A549 (cell line): Measurements from ENCODE around the gene KSR1. TPM values are rescaled to one million over a fixed set of nuclear protein-coding genes. Genes with fewer than 3 reads are reported as not detected.

Source experiments
- ATAC-seq, 2 experiments: fragments of 200-7000 bp in 1 of 2; fragments of >200 bp in 1 of 2; cut with Nextera tagmentation in 1 of 2; cut with Tn5 transposase in 1 of 2; 3 replicates each; pipeline versions ENCODE4 v1.8.0 to v1.9.1; 2018 to 2020; ENCODE audit warnings: mild to moderate bottlenecking in 1 of 2, moderate library complexity in 1 of 2
- CTCF ChIA-PET: fragments of 300-600 bp; sonication (Branson Sonifier 250); formaldehyde crosslinking; extraction: SDS; loops from one replicate; lab custom pipeline; 2021; ENCODE audit warnings: antibody characterized with exemption, inconsistent platforms; lab: Yijun Ruan, JAX
- POLR2A ChIA-PET: fragments of 350-600 bp; formaldehyde crosslinking; extraction: SDS; loops from one replicate; lab custom pipeline; 2021; ENCODE audit warnings: antibody characterized with exemption, inconsistent platforms; lab: Yijun Ruan, JAX
- DNase-seq, 2 experiments: peaks; one replicate each; pipeline versions ENCODE4 v3.0.0 to v3.0.0-alpha.2; 2011 to 2016; ENCODE audit warnings: low read depth in 1 of 2, low spot score in 1 of 2
- FAIRE-seq: peaks from 2 replicates; lab custom pipeline; 2011; peaks lifted over from hg19 to GRCh38; lab: Jason Lieb, UNC
- H3K27ac ChIP-seq, 2 experiments: fragments of >200 bp; sonication (Bioruptor Twin); formaldehyde crosslinking; 3 replicates each; pipeline ENCODE4 v1.5.1; 2016 to 2017
- H3K4me1 ChIP-seq: fragments of >200 bp; sonication (Bioruptor Twin); formaldehyde crosslinking; 3 replicates; pipeline ENCODE4 v1.6.1; 2016
- H3K4me2 ChIP-seq: fragments of >200 bp; sonication (Bioruptor Twin); formaldehyde crosslinking; 3 replicates; pipeline ENCODE4 v1.6.1; 2016
- H3K4me3 ChIP-seq: fragments of >200 bp; sonication (Bioruptor Twin); formaldehyde crosslinking; 3 replicates; pipeline ENCODE4 v1.5.1; 2016
- H3K9me3 ChIP-seq: fragments of >200 bp; sonication (Bioruptor Twin); formaldehyde crosslinking; 3 replicates; pipeline ENCODE4 v1.6.1; 2016
- BHLHE40 ChIP-seq: IDR thresholded peaks from 2 replicates; pipeline ENCODE4 v1.6.1; 2012; ENCODE audit warnings: low read depth, low read length, inconsistent platforms
- CHD2 ChIP-seq: fragments of 150-350 bp; IDR thresholded peaks from 2 replicates; pipeline ENCODE4 v1.6.1; 2014; ENCODE audit warnings: low read length; ENCODE audit not compliant: partially characterized antibody
- CHD4 ChIP-seq: fragments of 200-600 bp; sonication (generic); IDR thresholded peaks from 2 replicates; pipeline ENCODE4 v1.6.1; 2016; ENCODE audit warnings: antibody characterized with exemption, mild to moderate bottlenecking, borderline replicate concordance
- EHF ChIP-seq: fragments of 250-450 bp; sonication (Bioruptor Pico); IDR thresholded peaks from 2 replicates; pipeline ENCODE4 v1.5.0; 2020; ENCODE audit warnings: mild to moderate bottlenecking
- EHMT2 ChIP-seq: fragments of 200-600 bp; sonication (generic); IDR thresholded peaks from 2 replicates; pipeline ENCODE4 v1.6.1; 2016; ENCODE audit warnings: antibody characterized with exemption, low read depth, mild to moderate bottlenecking, moderate library complexity
- FOSL2 ChIP-seq, 2 experiments: fragments of 450-650 bp in 1 of 2; fragments of >200 bp in 1 of 2; sonication (Bioruptor Twin) in 1 of 2; formaldehyde crosslinking; IDR thresholded peaks; 2 replicates each; pipeline versions ENCODE4 v1.5.0 to v1.6.1; 2016 to 2020; ENCODE audit warnings: mild to moderate bottlenecking in 1 of 2, moderate library complexity in 1 of 2
- KDM1A ChIP-seq: fragments of 200-600 bp; sonication (generic); IDR thresholded peaks from 2 replicates; pipeline ENCODE4 v1.6.1; 2016; ENCODE audit warnings: low read depth, mild to moderate bottlenecking
- KDM5A ChIP-seq: fragments of 200-600 bp; sonication (generic); IDR thresholded peaks from 2 replicates; pipeline ENCODE4 v1.6.1; 2016; ENCODE audit warnings: antibody characterized with exemption, mild to moderate bottlenecking
- MYC ChIP-seq: IDR thresholded peaks from 2 replicates; pipeline ENCODE4 v1.6.1; 2012; ENCODE audit warnings: mild to moderate bottlenecking, inconsistent platforms, low read length, improper control_type of control experiment, borderline replicate concordance
- NR3C1 ChIP-seq: fragments of >200 bp; sonication (Bioruptor Twin); formaldehyde crosslinking; IDR thresholded peaks from 3 replicates; pipeline ENCODE4 v1.6.1; 2017
- PHF8 ChIP-seq: fragments of 200-600 bp; sonication (generic); IDR thresholded peaks from 2 replicates; pipeline ENCODE4 v1.6.1; 2016; ENCODE audit warnings: low read depth, mild to moderate bottlenecking, antibody characterized with exemption, moderate library complexity, borderline replicate concordance
- RNF2 ChIP-seq: fragments of 200-600 bp; sonication (generic); IDR thresholded peaks from 2 replicates; pipeline ENCODE4 v1.6.1; 2016; ENCODE audit warnings: low read depth, mild to moderate bottlenecking, antibody characterized with exemption, moderate library complexity, borderline replicate concordance
- SREBF2 ChIP-seq: fragments of 450-650 bp; IDR thresholded peaks from 2 replicates; pipeline ENCODE4 v1.6.1; 2014; ENCODE audit warnings: mild to moderate bottlenecking, moderate library complexity
- TP53 ChIP-seq: fragments of 250-450 bp; sonication (Bioruptor Pico); IDR thresholded peaks from 2 replicates; pipeline ENCODE4 v1.5.0; 2021; ENCODE audit warnings: mild to moderate bottlenecking, moderate library complexity
- ZFP36 ChIP-seq: fragments of 450-650 bp; IDR thresholded peaks from 2 replicates; pipeline ENCODE4 v1.6.1; 2014; ENCODE audit warnings: borderline replicate concordance; ENCODE audit not compliant: partially characterized antibody
- ZSCAN20 ChIP-seq: fragments of 250-450 bp; sonication (Bioruptor Pico); IDR thresholded peaks from 2 replicates; pipeline ENCODE4 v1.8.0; 2022; ENCODE audit warnings: mild to moderate bottlenecking, moderate library complexity
- WGBS: methylation state at CpG from one replicate; pipeline ENCODE4 v1.1.6; 2017; ENCODE audit errors: missing lambda C conversion rate; 5-methylcytosine and 5-hydroxymethylcytosine counted together
- polyA plus RNA-seq, 4 experiments: library from polyadenylated mRNA; depleted of rRNA in 3 of 4; stranded (reverse); fragments of >200 nt; fragmentation: RNase III in 1 of 4; extraction: RNeasy Plus Mini Kit Qiagen cat#74134 plus additional on column Dnase treatment in 1 of 4; gene quantifications; 2 replicates in 3 of 4; 3 replicates in 1 of 4; pipeline ENCODE4 v1.2.3, GENCODE V29; 2011 to 2017
- TF ChIP-seq, protein P1 (sequence below): fragments of 250-450 bp; sonication (Bioruptor Pico); IDR thresholded peaks from 2 replicates; pipeline ENCODE4 v1.5.0; 2021; ENCODE audit warnings: mild to moderate bottlenecking, moderate library complexity, borderline replicate concordance
- TF ChIP-seq, protein P2 (sequence below): fragments of >200 bp; sonication (Bioruptor Twin); formaldehyde crosslinking; IDR thresholded peaks from 3 replicates; pipeline ENCODE4 v1.6.1; 2016
- TF ChIP-seq, protein P3 (sequence below): fragments of 200-600 bp; sonication (generic); IDR thresholded peaks from 2 replicates; pipeline ENCODE4 v1.6.1; 2016; ENCODE audit warnings: antibody characterized with exemption, mild to moderate bottlenecking, moderate library complexity
- TF ChIP-seq, protein P4 (sequence below): fragments of 450-650 bp; IDR thresholded peaks from 2 replicates; pipeline ENCODE4 v1.6.1; 2014; ENCODE audit warnings: antibody characterized with exemption
- TF ChIP-seq, protein P5 (sequence below): fragments of 250-450 bp; sonication (Bioruptor Pico); IDR thresholded peaks from 2 replicates; pipeline ENCODE4 v1.5.0; 2020; ENCODE audit warnings: low read depth, mild to moderate bottlenecking, moderate library complexity
- TF ChIP-seq, protein P6 (sequence below): fragments of >200 bp; sonication (Bioruptor Twin); formaldehyde crosslinking; IDR thresholded peaks from 3 replicates; pipeline ENCODE4 v1.5.1; 2016

KSR1 gene
- polyA plus RNA-seq, 2 of the 4 experiments (the other 2 are of a cell fraction), result 13.3 to 14.6 TPM

DNA sequence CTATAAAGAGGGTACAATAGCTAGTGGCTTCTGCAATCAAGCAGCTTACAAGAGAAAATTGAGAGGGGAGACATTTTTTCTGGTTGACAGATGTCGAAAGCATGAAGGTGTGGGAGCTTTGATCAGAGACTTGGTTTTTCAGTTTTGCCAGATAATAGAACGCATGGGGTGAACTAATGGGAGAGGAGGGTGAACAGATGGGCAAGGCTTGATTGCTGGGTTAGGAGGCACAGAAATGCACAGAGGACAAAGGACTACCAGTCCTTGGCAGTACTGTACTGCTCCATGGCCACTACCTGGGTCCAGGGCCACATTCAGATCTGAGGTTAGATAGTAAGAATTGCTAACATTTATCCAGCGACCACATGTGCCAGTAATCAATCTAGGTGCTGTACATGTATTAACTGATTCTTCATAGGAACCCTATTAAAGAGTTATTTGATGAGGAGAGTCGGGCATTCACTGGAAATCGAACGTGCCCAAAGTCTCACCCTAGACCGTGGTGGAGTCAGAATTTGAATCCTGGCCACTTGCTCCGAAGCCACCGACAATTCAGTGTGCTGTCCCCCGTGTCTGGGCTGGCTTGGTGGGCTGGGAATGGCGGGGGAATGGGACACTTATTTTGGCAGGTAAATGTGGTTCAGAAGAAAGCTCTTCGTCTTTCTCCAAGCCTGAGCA is 873 bp upstream of the KSR1 start:
- CTCF ChIA-PET, result interaction anchor here (0.6 to 8.7 kb wide), 50 partner anchors 9 to 218 kb away, joined by 3 to 141 read pairs (median 4); no protein-coding TSS in a partner anchor
- peak in 1 of 2 experiments; percentile 4; a peak in 3 of 6 replicates for ATAC-seq
- peaks cover 32% of the 10 kb centered on the region for H3K4me1 ChIP-seq
- no peak for FAIRE-seq
- no peaks in the 10 kb centered on the region for H3K9me3 ChIP-seq
- no peak for DNase-seq
- H3K4me3 ChIP-seq, result peak overlapping the region; percentile 73
- POLR2A ChIA-PET, result interaction anchor here (0.9 to 1.5 kb wide), 9 partner anchors 21 to 161 kb away, joined by 3 to 12 read pairs (median 4); no protein-coding TSS in a partner anchor
- 68% methylated on average over 12 of the region's 12 CpGs for WGBS
- peak overlapping the region; percentile 86 to 95 for H3K27ac ChIP-seq
- TF ChIP-seq ZSCAN20 (no peak), EHMT2 (no peak), PHF8 (no peak), MYC (no peak), EHF (CRISPR knock-in tag) (no peak), BHLHE40 (no peak), KDM5A (no peak), NR3C1 (no peak), TP53 (CRISPR knock-in tag) (no peak), KDM1A (no peak), CHD4 (no peak), ZFP36 (no peak), FOSL2 (IDR thresholded peaks at IDR 0.05) (no peak), FOSL2 (CRISPR knock-in tag; IDR thresholded peaks at IDR 0.05) (no peak), SREBF2 (no peak)
- TF ChIP-seq, protein P1, sequence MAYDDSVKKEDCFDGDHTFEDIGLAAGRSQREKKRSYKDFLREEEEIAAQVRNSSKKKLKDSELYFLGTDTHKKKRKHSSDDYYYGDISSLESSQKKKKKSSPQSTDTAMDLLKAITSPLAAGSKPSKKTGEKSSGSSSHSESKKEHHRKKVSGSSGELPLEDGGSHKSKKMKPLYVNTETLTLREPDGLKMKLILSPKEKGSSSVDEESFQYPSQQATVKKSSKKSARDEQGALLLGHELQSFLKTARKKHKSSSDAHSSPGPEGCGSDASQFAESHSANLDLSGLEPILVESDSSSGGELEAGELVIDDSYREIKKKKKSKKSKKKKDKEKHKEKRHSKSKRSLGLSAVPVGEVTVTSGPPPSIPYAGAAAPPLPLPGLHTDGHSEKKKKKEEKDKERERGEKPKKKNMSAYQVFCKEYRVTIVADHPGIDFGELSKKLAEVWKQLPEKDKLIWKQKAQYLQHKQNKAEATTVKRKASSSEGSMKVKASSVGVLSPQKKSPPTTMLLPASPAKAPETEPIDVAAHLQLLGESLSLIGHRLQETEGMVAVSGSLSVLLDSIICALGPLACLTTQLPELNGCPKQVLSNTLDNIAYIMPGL (CRISPR knock-in tag), result no peak
- TF ChIP-seq, protein P2, sequence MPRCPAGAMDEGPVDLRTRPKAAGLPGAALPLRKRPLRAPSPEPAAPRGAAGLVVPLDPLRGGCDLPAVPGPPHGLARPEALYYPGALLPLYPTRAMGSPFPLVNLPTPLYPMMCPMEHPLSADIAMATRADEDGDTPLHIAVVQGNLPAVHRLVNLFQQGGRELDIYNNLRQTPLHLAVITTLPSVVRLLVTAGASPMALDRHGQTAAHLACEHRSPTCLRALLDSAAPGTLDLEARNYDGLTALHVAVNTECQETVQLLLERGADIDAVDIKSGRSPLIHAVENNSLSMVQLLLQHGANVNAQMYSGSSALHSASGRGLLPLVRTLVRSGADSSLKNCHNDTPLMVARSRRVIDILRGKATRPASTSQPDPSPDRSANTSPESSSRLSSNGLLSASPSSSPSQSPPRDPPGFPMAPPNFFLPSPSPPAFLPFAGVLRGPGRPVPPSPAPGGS, result no peak
- TF ChIP-seq, all 56 proteins: peak for 0
- H3K4me2 ChIP-seq, result peak overlapping the region; percentile 96

DNA sequence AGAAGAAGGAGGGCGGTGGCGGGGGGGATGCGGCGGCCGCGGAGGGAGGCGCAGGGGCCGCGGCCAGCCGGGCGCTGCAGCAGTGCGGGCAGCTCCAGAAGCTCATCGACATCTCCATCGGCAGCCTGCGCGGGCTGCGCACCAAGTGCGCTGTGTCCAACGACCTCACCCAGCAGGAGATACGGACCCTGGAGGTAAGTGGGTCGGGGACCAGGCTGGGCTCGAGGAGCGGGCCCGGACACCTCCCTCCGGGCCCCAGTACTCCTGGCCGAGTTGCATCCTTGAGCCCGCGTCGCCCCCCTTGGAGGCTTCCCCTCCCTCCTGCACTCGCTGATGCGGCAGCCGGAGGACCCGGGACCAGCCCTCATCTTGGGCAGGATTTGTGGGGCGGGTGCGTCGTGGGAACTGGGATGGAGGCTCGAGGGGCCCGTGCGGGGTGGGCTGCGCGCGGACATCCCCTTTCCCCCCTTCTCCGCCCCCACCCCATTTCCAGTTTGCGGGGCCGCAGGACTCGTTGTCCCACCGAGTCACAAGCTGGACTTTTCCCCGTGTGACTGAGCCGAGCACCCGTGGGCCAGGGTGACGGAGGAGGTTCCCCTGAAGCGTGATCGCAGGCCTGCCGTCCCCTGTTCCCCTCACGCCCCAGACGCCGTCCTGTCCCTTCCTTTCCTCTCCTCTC is 572 bp downstream of the KSR1 start:
- peaks cover 41% of the 10 kb centered on the region for H3K4me1 ChIP-seq
- DNase-seq (no peak), ATAC-seq (no peak), FAIRE-seq (no peak)
- CTCF ChIA-PET, result interaction anchor here (0.8 to 8.7 kb wide), 34 partner anchors 8 to 212 kb away, joined by 3 to 141 read pairs (median 4); no protein-coding TSS in a partner anchor
- peak overlapping the region; percentile 96 for H3K4me2 ChIP-seq
- H3K9me3 ChIP-seq, result no peaks in the 10 kb centered on the region
- H3K4me3 ChIP-seq, result peak overlapping the region; percentile 73
- peak overlapping the region; percentile 86 to 95 for H3K27ac ChIP-seq
- POLR2A ChIA-PET, result interaction anchor here (0.5 to 1.5 kb wide), 5 partner anchors 27 to 143 kb away, joined by 3 to 12 read pairs (median 5); no protein-coding TSS in a partner anchor
- WGBS, result 5% methylated on average over 44 of the region's 57 CpGs
- TF ChIP-seq CHD4 (no peak), TP53 (CRISPR knock-in tag) (no peak), CHD2 (no peak), NR3C1 (no peak), RNF2 (no peak), SREBF2 (no peak)
- TF ChIP-seq, protein P3, sequence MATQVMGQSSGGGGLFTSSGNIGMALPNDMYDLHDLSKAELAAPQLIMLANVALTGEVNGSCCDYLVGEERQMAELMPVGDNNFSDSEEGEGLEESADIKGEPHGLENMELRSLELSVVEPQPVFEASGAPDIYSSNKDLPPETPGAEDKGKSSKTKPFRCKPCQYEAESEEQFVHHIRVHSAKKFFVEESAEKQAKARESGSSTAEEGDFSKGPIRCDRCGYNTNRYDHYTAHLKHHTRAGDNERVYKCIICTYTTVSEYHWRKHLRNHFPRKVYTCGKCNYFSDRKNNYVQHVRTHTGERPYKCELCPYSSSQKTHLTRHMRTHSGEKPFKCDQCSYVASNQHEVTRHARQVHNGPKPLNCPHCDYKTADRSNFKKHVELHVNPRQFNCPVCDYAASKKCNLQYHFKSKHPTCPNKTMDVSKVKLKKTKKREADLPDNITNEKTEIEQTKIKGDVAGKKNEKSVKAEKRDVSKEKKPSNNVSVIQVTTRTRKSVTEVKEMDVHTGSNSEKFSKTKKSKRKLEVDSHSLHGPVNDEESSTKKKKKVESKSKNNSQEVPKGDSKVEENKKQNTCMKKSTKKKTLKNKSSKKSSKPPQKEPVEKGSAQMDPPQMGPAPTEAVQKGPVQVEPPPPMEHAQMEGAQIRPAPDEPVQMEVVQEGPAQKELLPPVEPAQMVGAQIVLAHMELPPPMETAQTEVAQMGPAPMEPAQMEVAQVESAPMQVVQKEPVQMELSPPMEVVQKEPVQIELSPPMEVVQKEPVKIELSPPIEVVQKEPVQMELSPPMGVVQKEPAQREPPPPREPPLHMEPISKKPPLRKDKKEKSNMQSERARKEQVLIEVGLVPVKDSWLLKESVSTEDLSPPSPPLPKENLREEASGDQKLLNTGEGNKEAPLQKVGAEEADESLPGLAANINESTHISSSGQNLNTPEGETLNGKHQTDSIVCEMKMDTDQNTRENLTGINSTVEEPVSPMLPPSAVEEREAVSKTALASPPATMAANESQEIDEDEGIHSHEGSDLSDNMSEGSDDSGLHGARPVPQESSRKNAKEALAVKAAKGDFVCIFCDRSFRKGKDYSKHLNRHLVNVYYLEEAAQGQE, result no peak
- TF ChIP-seq, protein P4, sequence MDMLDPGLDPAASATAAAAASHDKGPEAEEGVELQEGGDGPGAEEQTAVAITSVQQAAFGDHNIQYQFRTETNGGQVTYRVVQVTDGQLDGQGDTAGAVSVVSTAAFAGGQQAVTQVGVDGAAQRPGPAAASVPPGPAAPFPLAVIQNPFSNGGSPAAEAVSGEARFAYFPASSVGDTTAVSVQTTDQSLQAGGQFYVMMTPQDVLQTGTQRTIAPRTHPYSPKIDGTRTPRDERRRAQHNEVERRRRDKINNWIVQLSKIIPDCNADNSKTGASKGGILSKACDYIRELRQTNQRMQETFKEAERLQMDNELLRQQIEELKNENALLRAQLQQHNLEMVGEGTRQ, result no peak
- TF ChIP-seq, protein P5, sequence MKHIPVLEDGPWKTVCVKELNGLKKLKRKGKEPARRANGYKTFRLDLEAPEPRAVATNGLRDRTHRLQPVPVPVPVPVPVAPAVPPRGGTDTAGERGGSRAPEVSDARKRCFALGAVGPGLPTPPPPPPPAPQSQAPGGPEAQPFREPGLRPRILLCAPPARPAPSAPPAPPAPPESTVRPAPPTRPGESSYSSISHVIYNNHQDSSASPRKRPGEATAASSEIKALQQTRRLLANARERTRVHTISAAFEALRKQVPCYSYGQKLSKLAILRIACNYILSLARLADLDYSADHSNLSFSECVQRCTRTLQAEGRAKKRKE (CRISPR knock-in tag), result no peak
- TF ChIP-seq, protein P6, sequence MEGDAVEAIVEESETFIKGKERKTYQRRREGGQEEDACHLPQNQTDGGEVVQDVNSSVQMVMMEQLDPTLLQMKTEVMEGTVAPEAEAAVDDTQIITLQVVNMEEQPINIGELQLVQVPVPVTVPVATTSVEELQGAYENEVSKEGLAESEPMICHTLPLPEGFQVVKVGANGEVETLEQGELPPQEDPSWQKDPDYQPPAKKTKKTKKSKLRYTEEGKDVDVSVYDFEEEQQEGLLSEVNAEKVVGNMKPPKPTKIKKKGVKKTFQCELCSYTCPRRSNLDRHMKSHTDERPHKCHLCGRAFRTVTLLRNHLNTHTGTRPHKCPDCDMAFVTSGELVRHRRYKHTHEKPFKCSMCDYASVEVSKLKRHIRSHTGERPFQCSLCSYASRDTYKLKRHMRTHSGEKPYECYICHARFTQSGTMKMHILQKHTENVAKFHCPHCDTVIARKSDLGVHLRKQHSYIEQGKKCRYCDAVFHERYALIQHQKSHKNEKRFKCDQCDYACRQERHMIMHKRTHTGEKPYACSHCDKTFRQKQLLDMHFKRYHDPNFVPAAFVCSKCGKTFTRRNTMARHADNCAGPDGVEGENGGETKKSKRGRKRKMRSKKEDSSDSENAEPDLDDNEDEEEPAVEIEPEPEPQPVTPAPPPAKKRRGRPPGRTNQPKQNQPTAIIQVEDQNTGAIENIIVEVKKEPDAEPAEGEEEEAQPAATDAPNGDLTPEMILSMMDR, result no peak
